Hepatocyte (in vitro differentiated cells): ENCODE measurements around the gene C19orf47. TPM values are rescaled to one million over a fixed set of nuclear protein-coding genes. Genes with fewer than 3 reads are reported as not detected.

Experiments
- DNase-seq: peaks from one replicate; pipeline ENCODE4 v3.0.0-alpha.2; 2016; ENCODE audit warnings: low spot score
- H2AFZ ChIP-seq: fragments of 200-600 bp; sonication (generic); 2 replicates; pipeline ENCODE4 v1.6.0; 2016; ENCODE audit warnings: antibody characterized with exemption, mild to moderate bottlenecking
- H3K27ac ChIP-seq: fragments of 200-600 bp; sonication (generic); 2 replicates; pipeline ENCODE4 v1.5.1; 2016; ENCODE audit warnings: mild to moderate bottlenecking
- H3K27me3 ChIP-seq: fragments of 200-600 bp; sonication (generic); 2 replicates; pipeline ENCODE4 v1.6.1; 2016
- H3K36me3 ChIP-seq: fragments of 200-600 bp; sonication (generic); replicated peaks from 2 replicates; pipeline ENCODE4 v1.5.1; 2016; ENCODE audit warnings: low read depth; ENCODE audit not compliant: insufficient read depth
- H3K4me1 ChIP-seq: fragments of 200-600 bp; sonication (generic); 2 replicates; pipeline ENCODE4 v1.5.1; 2016; ENCODE audit warnings: mild to moderate bottlenecking, moderate library complexity; ENCODE audit not compliant: insufficient read depth
- H3K4me2 ChIP-seq: fragments of 200-600 bp; sonication (generic); 2 replicates; pipeline ENCODE4 v1.6.0; 2016
- H3K4me3 ChIP-seq: fragments of 200-600 bp; sonication (generic); 2 replicates; pipeline ENCODE4 v1.5.1; 2016; ENCODE audit warnings: mild to moderate bottlenecking
- H3K79me2 ChIP-seq: fragments of 200-600 bp; sonication (generic); 2 replicates; pipeline ENCODE4 v1.6.0; 2017; ENCODE audit warnings: mild to moderate bottlenecking
- H3K9me2 ChIP-seq: fragments of 200-600 bp; sonication (generic); replicated peaks from 2 replicates; pipeline ENCODE4 v1.6.0; 2017; ENCODE audit warnings: mild to moderate bottlenecking; ENCODE audit not compliant: insufficient read depth
- H3K9me3 ChIP-seq: fragments of 200-600 bp; sonication (generic); 2 replicates; pipeline ENCODE4 v1.5.1; 2016; ENCODE audit warnings: low read depth, mild to moderate bottlenecking
- H4K20me1 ChIP-seq: fragments of 200-600 bp; sonication (generic); 2 replicates; pipeline ENCODE4 v1.6.0; 2016; ENCODE audit warnings: mild to moderate bottlenecking; ENCODE audit not compliant: insufficient read depth, poor library complexity, severe bottlenecking
- EZH2 ChIP-seq: fragments of 200-600 bp; sonication (generic); IDR thresholded peaks from 2 replicates; pipeline ENCODE4 v1.6.1; 2016; ENCODE audit warnings: antibody characterized with exemption, mild to moderate bottlenecking, borderline replicate concordance
- EZH2phosphoT487 ChIP-seq: fragments of 200-600 bp; sonication (generic); IDR thresholded peaks from one replicate; pipeline ENCODE4 v1.6.1; 2018; ENCODE audit warnings: antibody characterized with exemption, mild to moderate bottlenecking, low read depth, moderate library complexity; ENCODE audit not compliant: unreplicated experiment, severe bottlenecking
- WGBS: methylation state at CpG from one replicate; pipeline ENCODE4 v1.1.6; 2016; ENCODE audit warnings: low lambda C conversion rate; ENCODE audit errors: missing lambda C conversion rate; 5-methylcytosine and 5-hydroxymethylcytosine counted together
- polyA plus RNA-seq: library from polyadenylated mRNA; unstranded; fragments of >200 nt; fragmentation: Nextera tagmentation; extraction: Ambion mirVana; gene quantifications from 2 replicates; pipeline ENCODE4 v1.2.1, GENCODE V29; 2016
- total RNA-seq: library from RNA; depleted of rRNA; stranded (reverse); fragments of >200 nt; gene quantifications from 2 replicates; pipeline ENCODE4 v1.2.3, GENCODE V29; 2014
- TF ChIP-seq, protein P1 (sequence below): fragments of 200-600 bp; sonication (generic); IDR thresholded peaks from 2 replicates; pipeline ENCODE4 v1.5.1; 2016; ENCODE audit warnings: antibody characterized with exemption, mild to moderate bottlenecking; ENCODE audit not compliant: poor library complexity

Gene C19orf47, protein sequence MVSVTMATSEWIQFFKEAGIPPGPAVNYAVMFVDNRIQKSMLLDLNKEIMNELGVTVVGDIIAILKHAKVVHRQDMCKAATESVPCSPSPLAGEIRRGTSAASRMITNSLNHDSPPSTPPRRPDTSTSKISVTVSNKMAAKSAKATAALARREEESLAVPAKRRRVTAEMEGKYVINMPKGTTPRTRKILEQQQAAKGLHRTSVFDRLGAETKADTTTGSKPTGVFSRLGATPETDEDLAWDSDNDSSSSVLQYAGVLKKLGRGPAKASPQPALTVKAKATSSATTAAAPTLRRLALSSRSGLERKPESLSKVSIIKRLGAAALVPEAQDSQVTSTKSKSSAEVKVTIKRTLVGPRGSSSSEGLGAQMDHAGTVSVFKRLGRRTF
- total RNA-seq, result 7.4 and 9.7 TPM in 2 replicates
- 9.3 and 9.8 TPM in 2 replicates for polyA plus RNA-seq

DNA sequence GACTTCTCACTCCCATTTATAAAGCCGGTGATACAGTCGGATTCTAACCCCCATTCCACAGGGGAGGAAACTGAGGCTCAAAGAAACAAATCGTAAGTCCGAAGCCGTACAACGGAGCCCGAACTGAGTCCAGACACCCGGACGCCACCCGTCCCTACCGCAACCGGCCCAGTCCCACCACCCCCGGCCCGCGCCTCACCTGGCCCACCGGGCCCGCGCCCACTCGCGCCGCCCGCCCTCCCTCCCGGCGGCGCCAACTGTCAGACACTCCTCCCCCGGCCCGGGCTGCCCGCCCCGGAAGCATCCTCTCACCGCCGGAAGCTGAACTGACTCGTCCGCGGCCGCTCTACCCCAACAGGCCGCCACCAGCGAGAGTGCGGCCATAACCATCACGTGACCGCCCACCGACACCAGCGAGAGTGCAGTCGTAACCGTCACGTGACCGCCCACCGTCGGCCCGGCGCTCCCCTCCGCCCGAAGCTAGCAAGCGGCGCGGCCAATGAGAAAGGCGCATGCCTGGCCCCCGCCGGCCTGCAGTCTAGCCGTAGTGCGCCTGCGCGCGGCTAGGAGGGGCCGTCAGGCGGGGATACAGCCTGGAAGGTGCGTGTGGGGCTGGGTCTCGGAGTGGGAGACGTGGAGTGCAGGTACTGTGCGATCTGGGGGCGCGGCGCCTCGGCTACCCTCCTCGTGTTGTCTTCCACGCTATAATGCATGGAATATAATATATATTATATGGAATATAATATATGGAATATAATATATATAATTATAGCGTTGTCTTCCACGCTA is at the start of gene C19orf47, which contains the start of gene PLD3:
C19orf47 (minus strand) TSS at position 273 of the 789 bp plus-strand sequence. CDS start 6,540 bp downstream, outside the sequence.
PLD3 (plus strand) TSS at position 571 of the 789 bp plus-strand sequence. CDS start 17,789 bp downstream, outside the sequence.
- Histone ChIP-seq H3K27me3 (no peaks in the 10 kb centered on the region), H3K27ac (peak within 1 kb of the TSS; percentile 54), H2AFZ (peak within 1 kb of the TSS; percentile 79), H3K4me2 (peak within 1 kb of the TSS; percentile 94), H3K4me1 (peaks cover 12% of the 10 kb centered on the region), H3K9me2 (no peaks in the 10 kb centered on the region), H3K4me3 (peak within 1 kb of the TSS; percentile 82), H3K9me3 (no peaks in the 10 kb centered on the region), H4K20me1 (no peaks in the 10 kb centered on the region), H3K36me3 (no peaks in the 10 kb centered on the region), H3K79me2 (peaks cover 54% of the 10 kb centered on the region)
- under 1% methylated on average over 51 of the region's 77 CpGs for WGBS
- peak; percentile 100 for DNase-seq
- TF ChIP-seq, protein P1, sequence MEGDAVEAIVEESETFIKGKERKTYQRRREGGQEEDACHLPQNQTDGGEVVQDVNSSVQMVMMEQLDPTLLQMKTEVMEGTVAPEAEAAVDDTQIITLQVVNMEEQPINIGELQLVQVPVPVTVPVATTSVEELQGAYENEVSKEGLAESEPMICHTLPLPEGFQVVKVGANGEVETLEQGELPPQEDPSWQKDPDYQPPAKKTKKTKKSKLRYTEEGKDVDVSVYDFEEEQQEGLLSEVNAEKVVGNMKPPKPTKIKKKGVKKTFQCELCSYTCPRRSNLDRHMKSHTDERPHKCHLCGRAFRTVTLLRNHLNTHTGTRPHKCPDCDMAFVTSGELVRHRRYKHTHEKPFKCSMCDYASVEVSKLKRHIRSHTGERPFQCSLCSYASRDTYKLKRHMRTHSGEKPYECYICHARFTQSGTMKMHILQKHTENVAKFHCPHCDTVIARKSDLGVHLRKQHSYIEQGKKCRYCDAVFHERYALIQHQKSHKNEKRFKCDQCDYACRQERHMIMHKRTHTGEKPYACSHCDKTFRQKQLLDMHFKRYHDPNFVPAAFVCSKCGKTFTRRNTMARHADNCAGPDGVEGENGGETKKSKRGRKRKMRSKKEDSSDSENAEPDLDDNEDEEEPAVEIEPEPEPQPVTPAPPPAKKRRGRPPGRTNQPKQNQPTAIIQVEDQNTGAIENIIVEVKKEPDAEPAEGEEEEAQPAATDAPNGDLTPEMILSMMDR, result no peak
- TF ChIP-seq EZH2 (no peak), EZH2phosphoT487 (no peak)

DNA sequence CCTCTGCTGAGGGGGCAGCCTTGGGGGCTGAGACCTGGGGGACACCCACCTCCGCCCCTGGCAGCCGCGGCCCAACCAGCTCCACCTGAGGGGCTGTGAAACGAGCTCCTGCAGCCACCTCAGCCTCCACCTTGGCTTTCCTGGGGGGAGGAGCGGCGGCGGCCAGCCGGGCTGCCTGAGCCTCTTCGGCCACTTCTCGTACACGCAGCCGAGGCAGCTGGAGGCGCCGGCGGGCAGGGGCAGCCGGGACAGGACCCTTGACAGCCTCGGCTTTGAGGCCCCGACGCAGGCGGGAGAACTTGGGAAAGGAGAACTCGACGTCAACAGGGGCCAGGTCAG is 49.3 kb upstream of the C19orf47 start:
- H3K27me3 ChIP-seq, result no peaks in the 10 kb centered on the region
- H3K36me3 ChIP-seq, result no peaks in the 10 kb centered on the region
- H3K4me2 ChIP-seq, result no peak overlapping the region
- WGBS, result 95% methylated on average over 22 of the region's 22 CpGs
- H3K9me3 ChIP-seq, result no peaks in the 10 kb centered on the region
- H4K20me1 ChIP-seq, result no peaks in the 10 kb centered on the region
- no peak overlapping the region for H3K4me3 ChIP-seq
- no peak overlapping the region for H2AFZ ChIP-seq
- TF ChIP-seq EZH2 (no peak), EZH2phosphoT487 (no peak)
- TF ChIP-seq, protein P1, result no peak
- H3K27ac ChIP-seq, result no peak overlapping the region
- no peaks in the 10 kb centered on the region for H3K79me2 ChIP-seq
- DNase-seq, result no peak
- no peaks in the 10 kb centered on the region for H3K4me1 ChIP-seq
- H3K9me2 ChIP-seq, result no peaks in the 10 kb centered on the region

DNA sequence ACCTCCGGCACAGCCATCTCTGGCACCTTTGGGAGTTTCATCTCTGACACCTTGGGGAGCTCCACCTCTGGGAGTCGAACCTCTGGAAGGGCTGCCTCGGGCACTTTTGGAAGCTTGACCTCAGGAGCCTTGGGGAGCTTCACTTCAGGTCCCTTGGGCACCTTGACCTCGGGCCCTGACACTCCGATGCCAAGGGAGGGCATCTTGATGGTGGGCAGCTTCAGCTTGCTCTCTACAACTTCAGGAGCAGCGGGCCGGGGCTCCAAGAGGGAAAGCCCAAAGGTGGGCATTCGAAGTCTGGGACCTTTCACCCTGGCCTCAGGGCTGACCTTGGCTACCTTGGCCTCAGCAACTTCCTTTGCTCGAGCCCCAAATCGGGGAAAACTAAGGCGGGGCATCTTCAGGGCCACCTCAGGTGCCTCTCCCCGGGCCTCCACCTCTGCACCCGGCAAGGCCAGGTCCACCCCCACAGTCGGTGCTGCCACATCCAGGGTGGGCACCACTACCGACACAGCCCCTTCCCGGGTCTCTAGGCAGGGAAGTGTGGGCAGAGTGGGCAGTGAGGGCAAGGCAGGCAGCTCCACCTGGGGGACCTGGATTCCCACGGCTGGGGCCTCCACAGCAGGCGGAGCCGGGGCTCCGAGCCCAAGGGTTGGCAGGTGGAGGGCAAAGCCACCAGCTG is 48.8 kb upstream of the C19orf47 start:
- no peaks in the 10 kb centered on the region for H3K36me3 ChIP-seq
- no peak overlapping the region for H2AFZ ChIP-seq
- WGBS, result 93% methylated on average over 17 of the region's 20 CpGs
- no peak overlapping the region for H3K4me2 ChIP-seq
- H4K20me1 ChIP-seq, result no peaks in the 10 kb centered on the region
- no peak for TF ChIP-seq EZH2phosphoT487
- TF ChIP-seq EZH2, result no peak
- TF ChIP-seq, protein P1, result no peak
- H3K79me2 ChIP-seq, result no peaks in the 10 kb centered on the region
- H3K9me2 ChIP-seq, result no peaks in the 10 kb centered on the region
- H3K4me1 ChIP-seq, result no peaks in the 10 kb centered on the region
- no peak for DNase-seq
- no peaks in the 10 kb centered on the region for H3K27me3 ChIP-seq
- H3K4me3 ChIP-seq, result no peak overlapping the region
- H3K9me3 ChIP-seq, result no peaks in the 10 kb centered on the region
- no peak overlapping the region for H3K27ac ChIP-seq
